ENCODE results near the gene MAP3K20.
"Not testable (repeated sequence)": the region's sequence is repeated elsewhere in the genome, so short reads cannot be mapped to it uniquely, and the experiment has no call there.

Gene MAP3K20

GRCh38 chr2:173075781-173076580 is at the start of gene MAP3K20:
TSS of gene MAP3K20 (plus strand) at chr2:173075846. CDS start at chr2:173091032, 15,186 bp downstream.
- peak; percentile 57 for DNase-seq

- no peak for DNase-seq
Measured at GRCh38 chr2:173026479-173026878, 49.2 kb upstream of the MAP3K20 start.

- peak; percentile 54 for DNase-seq
Measured at GRCh38 chr2:173027181-173028128, 48.2 kb upstream of the MAP3K20 start.

GRCh38 chr2:173028141-173028540 is 47.5 kb upstream of the MAP3K20 start:
- no peak for DNase-seq

GRCh38 chr2:173028671-173029070 is 47.0 kb upstream of the MAP3K20 start:
- no peak for DNase-seq

GRCh38 chr2:173030561-173031490 is 44.8 kb upstream of the MAP3K20 start:
- DNase-seq, result no peak

- no peak for DNase-seq
Measured at GRCh38 chr2:173032032-173032431, 43.6 kb upstream of the MAP3K20 start.

GRCh38 chr2:173033084-173033483 is 42.6 kb upstream of the MAP3K20 start:
- DNase-seq, result no peak

GRCh38 chr2:173034143-173034542 is 41.5 kb upstream of the MAP3K20 start:
- no peak for DNase-seq

- no peak for DNase-seq
Measured at GRCh38 chr2:173037245-173038120, 38.2 kb upstream of the MAP3K20 start.

- not testable (repeated sequence) for DNase-seq
Measured at GRCh38 chr2:173038257-173038656, 37.4 kb upstream of the MAP3K20 start.

GRCh38 chr2:173040729-173041128 is 34.9 kb upstream of the MAP3K20 start:
- no peak for DNase-seq

- DNase-seq, result no peak
Measured at GRCh38 chr2:173043476-173043875, 32.2 kb upstream of the MAP3K20 start.

GRCh38 chr2:173043897-173044519 is 31.6 kb upstream of the MAP3K20 start:
- DNase-seq, result no peak

GRCh38 chr2:173044686-173045085 is 31.0 kb upstream of the MAP3K20 start:
- no peak for DNase-seq

- no peak for DNase-seq
Measured at GRCh38 chr2:173045181-173045580, 30.5 kb upstream of the MAP3K20 start.

- DNase-seq, result no peak
Measured at GRCh38 chr2:173048522-173048896, 27.1 kb upstream of the MAP3K20 start.

- DNase-seq, result no peak
Measured at GRCh38 chr2:173048897-173049661, 26.6 kb upstream of the MAP3K20 start.

GRCh38 chr2:173049831-173050230 is 25.8 kb upstream of the MAP3K20 start:
- DNase-seq, result no peak

- no peak for DNase-seq
Measured at GRCh38 chr2:173050684-173051083, 25.0 kb upstream of the MAP3K20 start.
